SK-N-SH (cell line): ENCODE data around the gene MRPL21. TPM values are rescaled to one million over a fixed set of nuclear protein-coding genes. Genes with fewer than 3 reads are reported as not detected.

Source experiments
- CTCF ChIA-PET: fragments of 300-600, 350-600 bp; formaldehyde crosslinking; extraction: SDS; loops from one replicate; lab custom pipeline; 2021; lab: Yijun Ruan, JAX
- POLR2A ChIA-PET: fragments of 350-600 bp; sonication (Branson Sonifier 250); formaldehyde crosslinking; extraction: SDS; loops from one replicate; lab custom pipeline; 2020; ENCODE audit warnings: antibody characterized with exemption, inconsistent platforms; lab: Yijun Ruan, JAX
- DNase-seq: peaks from one replicate; pipeline ENCODE4 v3.0.0; 2012
- H2AFZ ChIP-seq: fragments of 200-600 bp; sonication (generic); 2 replicates; pipeline ENCODE4 v1.8.1; 2016; ENCODE audit warnings: antibody characterized with exemption, mild to moderate bottlenecking, low read depth
- H3F3A ChIP-seq: fragments of 200-600 bp; sonication (generic); replicated peaks from 2 replicates; pipeline ENCODE3; 2016; ENCODE audit warnings: antibody characterized with exemption, mild to moderate bottlenecking; ENCODE audit not compliant: insufficient read depth
- H3K27ac ChIP-seq, 2 experiments: fragments of 200-500 bp in 1 of 2; fragments of 200-600 bp in 1 of 2; sonication (Bioruptor generic) in 1 of 2; sonication (generic), shearing (Covaris generic) in 1 of 2; 2 replicates each; pipeline versions ENCODE4 v1.5.1 to v1.6.1; 2014 to 2016; ENCODE audit warnings: low read depth in 2 of 2, inconsistent platforms in 1 of 2, low read length in 1 of 2, mild to moderate bottlenecking in 1 of 2, mixed read lengths in 1 of 2
- H3K27me3 ChIP-seq: fragments of 200-600 bp; sonication (generic), shearing (Covaris generic); 2 replicates; pipeline ENCODE4 v1.6.1; 2016; ENCODE audit warnings: mixed run types; ENCODE audit not compliant: insufficient read depth
- H3K36me3 ChIP-seq, 2 experiments: fragments of 200-500 bp in 1 of 2; fragments of 200-600 bp in 1 of 2; sonication (Bioruptor generic) in 1 of 2; sonication (generic) in 1 of 2; replicated peaks in 1 of 2; 2 replicates each; pipeline versions ENCODE3 to v1.5.1; 2014 to 2016; ENCODE audit warnings: low read length in 1 of 2, mild to moderate bottlenecking in 1 of 2; ENCODE audit not compliant: insufficient read depth in 2 of 2, control insufficient read depth in 1 of 2
- H3K4me1 ChIP-seq, 2 experiments: fragments of 200-500 bp in 1 of 2; fragments of 200-600 bp in 1 of 2; sonication (Bioruptor generic) in 1 of 2; sonication (generic), shearing (Covaris generic) in 1 of 2; 2 replicates each; pipeline versions ENCODE4 v1.5.1 to v1.6.1; 2014 to 2016; ENCODE audit warnings: low read depth in 1 of 2, low read length in 1 of 2, mixed run types in 1 of 2; ENCODE audit not compliant: insufficient read depth in 2 of 2, control insufficient read depth in 1 of 2
- H3K4me2 ChIP-seq: fragments of 200-600 bp; sonication (generic), shearing (Covaris generic); 2 replicates; pipeline ENCODE4 v1.6.1; 2017; ENCODE audit warnings: mixed run types
- H3K4me3 ChIP-seq, 2 experiments: fragments of 200-500 bp in 1 of 2; fragments of 200-600 bp in 1 of 2; sonication (Bioruptor generic) in 1 of 2; sonication (generic), shearing (Covaris generic) in 1 of 2; 2 replicates each; pipeline versions ENCODE4 v1.5.1 to v1.8.1; 2014 to 2016; ENCODE audit warnings: low read depth in 2 of 2, inconsistent platforms in 1 of 2, low read length in 1 of 2, mild to moderate bottlenecking in 1 of 2, mixed read lengths in 1 of 2, moderate library complexity in 1 of 2
- H3K79me2 ChIP-seq: fragments of 200-600 bp; sonication (generic); 2 replicates; pipeline ENCODE4 v1.8.1; 2017; ENCODE audit warnings: mild to moderate bottlenecking; ENCODE audit not compliant: insufficient read depth
- H3K9ac ChIP-seq: fragments of 200-600 bp; sonication (generic); 2 replicates; pipeline ENCODE4 v1.6.1; 2017; ENCODE audit warnings: mixed run types
- H3K9me2 ChIP-seq: fragments of 200-600 bp; sonication (generic); 2 replicates; pipeline ENCODE4 v1.6.1; 2017; ENCODE audit warnings: mixed run types
- H3K9me3 ChIP-seq: fragments of 200-600 bp; sonication (generic); 2 replicates; pipeline ENCODE4 v1.6.1; 2017; ENCODE audit warnings: mixed run types, mild to moderate bottlenecking, moderate library complexity
- H4K20me1 ChIP-seq: fragments of 200-600 bp; sonication (generic); 2 replicates; pipeline ENCODE4 v1.6.1; 2017; ENCODE audit warnings: mild to moderate bottlenecking, mixed run types; ENCODE audit not compliant: insufficient read depth
- CHD2 ChIP-seq: fragments of 150-350 bp; IDR thresholded peaks from 2 replicates; pipeline ENCODE4 v1.6.1; 2018; ENCODE audit warnings: low read length; ENCODE audit not compliant: partially characterized antibody
- ELF1 ChIP-seq: IDR thresholded peaks from 2 replicates; pipeline ENCODE4 v1.4.0; 2012
- EP300 ChIP-seq, 2 experiments: IDR thresholded peaks; 2 replicates each; pipeline versions ENCODE4 v1.4.0 to v1.6.1; 2012; ENCODE audit warnings: borderline replicate concordance in 1 of 2, low read depth in 1 of 2, low read length in 1 of 2
- EZH2phosphoT487 ChIP-seq: fragments of 200-600 bp; sonication (generic); IDR thresholded peaks from 2 replicates; pipeline ENCODE4 v1.6.1; 2017; ENCODE audit warnings: low read depth, mixed run types, mild to moderate bottlenecking, antibody characterized with exemption, moderate library complexity, borderline replicate concordance
- FOSL2 ChIP-seq: IDR thresholded peaks from 2 replicates; pipeline ENCODE4 v1.4.0; 2012; ENCODE audit warnings: low read depth, mild to moderate bottlenecking, moderate library complexity, borderline replicate concordance
- FOXJ3 ChIP-seq: sonication (generic); formaldehyde crosslinking; IDR thresholded peaks from 2 replicates; pipeline ENCODE4 v1.5.1; 2020; ENCODE audit warnings: mild to moderate bottlenecking, missing genetic modification reagents
- FOXM1 ChIP-seq: IDR thresholded peaks from 2 replicates; pipeline ENCODE4 v1.4.0; 2012; ENCODE audit warnings: low read depth, mild to moderate bottlenecking
- GABPA ChIP-seq: IDR thresholded peaks from 2 replicates; pipeline ENCODE4 v1.4.0; 2012; ENCODE audit warnings: low read depth, mild to moderate bottlenecking
- MEF2A ChIP-seq: IDR thresholded peaks from 2 replicates; pipeline ENCODE4 v1.4.0; 2012; ENCODE audit warnings: low read depth, borderline replicate concordance
- MXI1 ChIP-seq: IDR thresholded peaks from 2 replicates; pipeline ENCODE4 v1.6.1; 2012; ENCODE audit warnings: mild to moderate bottlenecking, low read depth, low read length, improper control_type of control experiment
- NFIC ChIP-seq: IDR thresholded peaks from 2 replicates; pipeline ENCODE4 v1.4.0; 2012; ENCODE audit warnings: borderline replicate concordance
- NRF1 ChIP-seq: IDR thresholded peaks from 2 replicates; pipeline ENCODE4 v1.6.1; 2012; ENCODE audit warnings: low read depth, mild to moderate bottlenecking, low read length
- RAD21 ChIP-seq: IDR thresholded peaks from 2 replicates; pipeline ENCODE4 v1.6.1; 2012; ENCODE audit warnings: mild to moderate bottlenecking, low read length
- RFX5 ChIP-seq: IDR thresholded peaks from 2 replicates; pipeline ENCODE4 v1.6.1; 2012; ENCODE audit warnings: mild to moderate bottlenecking, improper control_type of control experiment, low read length
- RXRA ChIP-seq: IDR thresholded peaks from 2 replicates; pipeline ENCODE4 v1.4.0; 2012; ENCODE audit warnings: low read depth, mild to moderate bottlenecking, borderline replicate concordance
- SIN3A ChIP-seq: IDR thresholded peaks from 2 replicates; pipeline ENCODE4 v1.6.1; 2012; ENCODE audit warnings: low read depth, mild to moderate bottlenecking, low read length, moderate library complexity, borderline replicate concordance
- TAF1 ChIP-seq: IDR thresholded peaks from 2 replicates; pipeline ENCODE4 v1.6.1; 2012; ENCODE audit warnings: low read depth, mild to moderate bottlenecking, low read length, moderate library complexity, borderline replicate concordance
- TCF12 ChIP-seq: IDR thresholded peaks from 2 replicates; pipeline ENCODE4 v1.4.0; 2012
- TEAD4 ChIP-seq: IDR thresholded peaks from 2 replicates; pipeline ENCODE4 v1.4.0; 2012; ENCODE audit warnings: mild to moderate bottlenecking, borderline replicate concordance; ENCODE audit not compliant: insufficient read depth
- USF1 ChIP-seq: IDR thresholded peaks from 2 replicates; pipeline ENCODE4 v1.4.0; 2012; ENCODE audit warnings: low read depth, borderline replicate concordance
- YY1 ChIP-seq: IDR thresholded peaks from 2 replicates; pipeline ENCODE4 v1.4.0; 2012; ENCODE audit warnings: low read depth, mild to moderate bottlenecking
- WGBS: methylation state at CpG from one replicate; pipeline ENCODE4 v1.1.6; 2017; ENCODE audit warnings: low lambda C conversion rate; 5-methylcytosine and 5-hydroxymethylcytosine counted together
- polyA plus RNA-seq, 3 experiments: library from polyadenylated mRNA; depleted of rRNA; stranded (reverse); fragments of >200 nt; gene quantifications; 2 replicates each; pipeline ENCODE4 v1.2.3, GENCODE V29; 2012

MRPL21 gene
- polyA plus RNA-seq, 1 of the 3 experiments (the other 2 are of a cell fraction) = 125 TPM

- H3K4me3 ChIP-seq = no peak overlapping the region
- POLR2A ChIA-PET = interaction anchor here (1.0 kb wide), 1 partner anchor 168 kb away, joined by 3 read pairs; the partner anchor contains the start of gene TPCN2
- no peaks in the 10 kb centered on the region for H3K79me2 ChIP-seq
- H3K27me3 ChIP-seq = no peaks in the 10 kb centered on the region
- no peak for TF ChIP-seq MXI1
- no peak for TF ChIP-seq TEAD4
- TF ChIP-seq NFIC = no peak
- TF ChIP-seq FOXM1 = no peak
- TF ChIP-seq ELF1 = no peak
- no peak for TF ChIP-seq RXRA
- no peak for TF ChIP-seq USF1
- no peak for TF ChIP-seq TCF12
- no peak for TF ChIP-seq FOXJ3 (CRISPR knock-in tag)
- no peak for TF ChIP-seq GABPA
- no peak for TF ChIP-seq EP300 (IDR thresholded peaks at IDR 0.05; ENCODE audit: borderline replicate concordance in 1 of 2, low read depth in 1 of 2, low read length in 1 of 2)
- no peak for TF ChIP-seq MEF2A
- TF ChIP-seq RFX5 = no peak
- TF ChIP-seq RAD21 = no peak
- TF ChIP-seq CHD2 = no peak
- no peak for TF ChIP-seq FOSL2
- no peak for TF ChIP-seq NRF1
- no peak for TF ChIP-seq EZH2phosphoT487
- no peak for TF ChIP-seq SIN3A
- no peak for TF ChIP-seq YY1
- H3K9me3 ChIP-seq = no peaks in the 10 kb centered on the region
- WGBS = 93% methylated on average over 5 of the region's 5 CpGs
- H4K20me1 ChIP-seq = no peaks in the 10 kb centered on the region
- CTCF ChIA-PET = interaction anchor here (2.9 kb wide), 1 partner anchor 9 kb away, joined by 11 read pairs; no protein-coding TSS in a partner anchor
- H3K36me3 ChIP-seq = no peaks in the 10 kb centered on the region
- DNase-seq = no peak
- H3K4me1 ChIP-seq = peaks cover 0 to 2% of the 10 kb centered on the region in 2 experiments; a peak in 1 of 4 replicates
- no peaks in the 10 kb centered on the region for H3K9me2 ChIP-seq
- H2AFZ ChIP-seq = no peak overlapping the region
- no peak overlapping the region for H3K27ac ChIP-seq
- no peaks in the 10 kb centered on the region for H3F3A ChIP-seq
- H3K9ac ChIP-seq = no peak overlapping the region
- H3K4me2 ChIP-seq = no peak overlapping the region
These were observed 22.8 kb downstream of the MRPL21 start for GRCh38 chr11:68880851-68881250.

GRCh38 chr11:68878022-68878421 is 25.6 kb downstream of the MRPL21 start:
- H3K9ac ChIP-seq = no peak overlapping the region
- no peaks in the 10 kb centered on the region for H3F3A ChIP-seq
- H2AFZ ChIP-seq = no peak overlapping the region
- H3K4me3 ChIP-seq = no peak overlapping the region
- no peak for DNase-seq
- CTCF ChIA-PET = interaction anchor here (2.3 to 2.8 kb wide), 2 partner anchors 13 to 80 kb away, joined by 8 to 16 read pairs; no protein-coding TSS in a partner anchor
- POLR2A ChIA-PET = no interaction called here
- peaks cover 0 to 2% of the 10 kb centered on the region in 2 experiments; a peak in 1 of 4 replicates for H3K4me1 ChIP-seq
- H3K27ac ChIP-seq = no peak overlapping the region
- WGBS = 79% methylated on average over 7 of the region's 7 CpGs
- H3K79me2 ChIP-seq = no peaks in the 10 kb centered on the region
- H3K9me2 ChIP-seq = no peaks in the 10 kb centered on the region
- no peaks in the 10 kb centered on the region for H3K27me3 ChIP-seq
- H3K36me3 ChIP-seq = no peaks in the 10 kb centered on the region
- H3K9me3 ChIP-seq = no peaks in the 10 kb centered on the region
- no peak for TF ChIP-seq SIN3A
- no peak for TF ChIP-seq FOXJ3 (CRISPR knock-in tag)
- TF ChIP-seq TAF1 = no peak
- no peaks in the 10 kb centered on the region for H4K20me1 ChIP-seq
- no peak overlapping the region for H3K4me2 ChIP-seq
